HG03108 (cell line): Measurements from ENCODE around the gene AKR7A2.
"Not testable (repeated sequence)": the region's sequence is repeated elsewhere in the genome, so short reads cannot be mapped to it uniquely, and the experiment has no call there.

Experiments
- ATAC-seq: cut with Tn5 transposase; IDR thresholded peaks from one replicate; pipeline ENCODE4 v1.9.1; 2021; ENCODE audit warnings: moderate library complexity; ENCODE audit not compliant: unreplicated experiment

Gene AKR7A2

DNA sequence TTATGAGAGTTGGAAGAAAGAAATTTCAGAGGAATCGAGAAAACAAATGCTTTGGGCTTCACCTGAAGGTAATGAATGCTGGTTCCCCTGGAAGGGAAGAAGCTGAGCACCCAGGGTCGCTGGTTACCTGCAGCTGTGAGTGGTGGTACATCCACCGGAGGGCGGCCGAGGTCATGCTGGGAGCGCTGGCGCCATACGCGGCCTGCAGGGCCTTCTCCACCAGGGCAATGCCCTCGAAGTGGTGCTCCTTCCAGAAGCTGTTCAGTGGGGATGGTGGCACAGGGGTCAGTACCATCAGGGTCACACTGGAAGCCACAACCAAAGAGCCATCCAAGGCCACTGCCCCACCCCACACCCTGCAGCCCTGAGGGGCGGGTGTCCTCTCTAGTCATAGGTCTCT is 43.5 kb downstream of the AKR7A2 start:
- ATAC-seq = no peak

DNA sequence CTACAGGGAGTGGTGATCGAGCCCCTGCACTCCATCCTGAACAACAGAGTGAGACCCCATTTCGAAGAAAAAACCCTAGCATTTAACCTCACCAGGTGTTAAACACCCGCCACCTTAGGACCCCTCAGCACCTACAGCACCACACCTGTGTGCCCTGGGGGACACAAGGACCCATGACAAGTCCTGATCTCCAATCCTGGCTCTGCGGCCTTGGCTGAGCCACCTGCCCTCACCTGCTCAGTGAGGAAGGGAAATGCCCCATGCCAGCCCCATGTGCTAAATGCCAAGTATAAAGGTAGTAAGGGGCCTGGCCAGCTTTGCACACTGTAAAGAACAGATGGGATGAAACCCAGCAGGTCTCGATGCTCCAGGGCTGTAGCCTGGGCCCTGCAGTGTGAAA is 49.2 kb downstream of the AKR7A2 start:
- no peak for ATAC-seq

DNA sequence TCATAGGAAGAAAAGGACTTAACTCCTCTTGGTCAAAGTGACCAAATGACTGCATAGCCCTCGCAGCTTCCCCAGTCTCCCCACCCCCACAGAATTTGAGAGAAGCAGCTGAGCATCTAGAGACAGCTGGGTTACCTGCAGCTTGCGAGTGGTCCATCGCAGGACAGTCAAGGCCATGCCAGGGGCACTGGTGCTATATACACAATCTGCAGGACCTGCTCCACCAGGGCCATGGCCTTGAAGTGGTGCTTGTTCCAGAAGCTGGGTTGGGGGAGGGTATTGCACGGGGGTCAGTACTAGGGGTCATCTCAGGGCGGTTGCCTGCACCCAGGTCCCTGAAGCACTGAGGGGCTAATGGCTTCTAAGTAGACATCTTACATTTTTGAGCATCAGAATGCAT is 49.9 kb downstream of the AKR7A2 start:
- ATAC-seq = no peak

DNA sequence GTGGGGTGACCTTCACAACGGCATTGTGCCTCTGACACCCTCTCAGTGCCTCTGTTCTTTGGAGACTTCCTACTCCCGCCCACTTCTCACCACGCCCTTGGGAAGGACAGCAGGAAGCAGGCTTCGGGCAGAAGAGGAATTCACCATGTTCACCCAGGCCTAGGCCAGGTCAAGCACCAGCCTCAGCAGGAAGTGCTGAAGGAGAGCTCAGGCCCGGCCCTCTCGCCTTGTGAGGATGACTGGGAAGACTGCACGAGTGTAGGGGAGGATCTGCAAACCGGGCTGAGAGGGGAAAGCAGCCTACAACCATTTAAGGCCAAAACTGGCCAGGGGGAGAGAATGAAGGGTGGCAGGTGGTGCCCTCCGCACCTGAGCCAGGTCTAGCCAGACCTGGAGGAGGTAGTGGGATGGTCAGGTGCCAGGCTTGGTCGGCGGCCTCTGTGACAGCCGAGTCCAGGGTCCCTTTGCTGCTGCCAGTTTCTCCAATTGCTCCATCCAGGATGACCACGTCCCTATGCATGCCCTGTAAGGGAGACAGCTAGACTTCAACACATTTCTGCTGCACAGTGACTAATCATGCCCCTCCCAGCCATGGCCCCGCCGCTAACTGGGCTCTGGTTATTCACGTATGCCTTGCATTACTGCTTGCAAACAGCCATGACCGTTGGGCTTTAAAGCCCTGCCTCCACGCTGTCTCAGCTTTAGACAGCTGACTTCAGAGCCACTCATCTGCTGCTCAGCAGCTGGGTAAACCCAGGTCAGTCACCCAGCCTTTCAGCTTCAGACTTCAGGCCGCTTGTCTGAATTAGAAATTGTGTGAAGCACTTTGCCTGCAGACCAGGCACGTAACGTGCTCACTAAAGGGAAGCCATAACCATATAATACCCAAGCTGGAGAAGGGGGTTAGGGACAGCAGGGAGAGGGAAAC is 51.5 kb downstream of the AKR7A2 start:
- ATAC-seq = no peak

DNA sequence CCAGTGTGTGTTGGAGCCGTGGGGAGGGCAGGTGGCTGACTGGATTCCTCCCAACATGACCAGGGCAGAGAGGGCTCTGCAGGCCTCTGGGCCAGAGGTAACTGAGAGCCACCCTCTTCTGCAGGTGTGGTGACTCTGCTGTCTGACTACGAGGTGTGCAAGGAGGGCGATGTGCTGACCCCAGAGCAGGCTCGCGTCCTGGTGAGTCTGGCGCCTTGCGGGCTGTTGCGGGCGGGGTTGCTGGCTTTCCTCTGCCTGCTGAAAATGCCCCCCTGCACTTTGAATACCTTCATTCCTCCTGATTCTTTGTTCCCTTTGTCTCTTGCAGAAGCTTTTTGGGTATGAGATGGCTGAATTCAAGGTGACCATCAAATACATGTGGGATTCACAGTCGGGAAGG is 53.6 kb downstream of the AKR7A2 start:
- no peak for ATAC-seq

DNA sequence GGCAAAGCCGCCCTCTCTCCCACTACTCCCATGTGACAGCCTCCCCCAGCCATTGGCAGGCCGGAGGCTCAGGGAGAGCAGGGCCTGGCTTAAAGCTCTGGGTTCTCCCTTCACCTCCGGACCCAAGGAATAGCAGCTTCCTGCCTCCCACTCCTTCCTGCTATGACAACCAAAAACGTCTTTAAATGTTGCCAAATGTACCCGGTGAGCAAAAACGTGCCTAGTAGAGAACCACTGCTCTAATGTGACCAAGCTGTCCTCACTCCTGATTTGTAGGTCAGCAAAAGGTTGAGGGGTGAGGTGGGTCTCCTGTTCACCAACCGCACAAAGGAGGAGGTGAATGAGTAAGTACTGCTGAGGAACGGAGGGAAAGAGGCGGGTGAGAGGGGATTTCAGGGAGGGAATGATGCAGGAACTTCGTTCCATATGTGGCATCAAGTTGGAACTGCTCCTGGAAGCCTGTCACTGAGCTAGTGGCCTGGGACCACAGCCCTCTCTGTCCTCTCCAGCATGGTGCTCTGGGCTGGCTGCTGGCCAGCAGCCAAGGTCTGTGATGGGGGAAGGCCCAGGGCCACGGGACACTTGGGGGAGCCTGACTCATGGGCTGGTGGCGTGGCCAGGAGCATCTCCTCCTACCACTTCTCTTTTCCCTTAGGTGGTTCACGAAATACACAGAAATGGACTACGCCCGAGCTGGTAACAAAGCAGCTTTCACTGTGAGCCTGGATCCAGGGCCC is 54.6 kb downstream of the AKR7A2 start:
- no peak for ATAC-seq

DNA sequence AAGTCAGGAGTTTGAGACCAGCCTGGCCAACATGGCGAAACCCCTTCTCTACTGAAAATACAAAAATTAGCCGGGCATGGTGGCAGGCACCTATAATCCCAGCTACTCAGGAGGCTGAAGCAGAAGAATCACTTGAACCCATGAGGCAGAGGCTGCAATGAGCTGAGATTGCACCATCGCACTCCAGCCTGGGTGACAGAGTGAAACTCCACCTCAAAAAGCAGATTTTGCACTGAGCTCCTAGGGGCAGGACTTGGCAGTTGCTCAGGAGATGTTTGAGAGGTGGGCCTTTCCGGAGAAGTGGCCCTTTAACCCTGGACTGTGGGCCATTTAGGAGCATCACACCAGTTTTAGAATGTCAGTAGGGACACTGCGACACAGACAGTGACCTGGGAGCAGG is 55.6 kb downstream of the AKR7A2 start:
- ATAC-seq = not testable (repeated sequence)

DNA sequence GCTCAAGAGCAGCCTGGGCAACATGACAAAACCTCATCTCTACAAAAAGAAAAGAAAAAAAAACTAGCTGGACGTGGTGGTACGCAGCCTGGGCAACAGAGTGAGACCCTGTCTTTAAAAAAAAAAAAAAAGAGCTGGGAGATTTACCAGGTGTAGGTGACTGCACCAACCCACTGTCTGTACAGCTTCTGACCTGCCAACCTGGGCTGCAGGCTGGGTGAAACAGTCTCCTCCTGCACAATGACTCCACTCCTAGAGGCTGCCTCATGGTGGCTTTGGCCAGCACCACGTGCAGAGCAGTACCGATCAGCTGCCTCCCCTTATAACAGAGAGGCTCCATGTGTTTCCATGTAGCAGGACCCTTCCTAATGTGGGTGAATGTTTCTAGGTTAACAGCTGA is 56.7 kb downstream of the AKR7A2 start:
- no peak for ATAC-seq

DNA sequence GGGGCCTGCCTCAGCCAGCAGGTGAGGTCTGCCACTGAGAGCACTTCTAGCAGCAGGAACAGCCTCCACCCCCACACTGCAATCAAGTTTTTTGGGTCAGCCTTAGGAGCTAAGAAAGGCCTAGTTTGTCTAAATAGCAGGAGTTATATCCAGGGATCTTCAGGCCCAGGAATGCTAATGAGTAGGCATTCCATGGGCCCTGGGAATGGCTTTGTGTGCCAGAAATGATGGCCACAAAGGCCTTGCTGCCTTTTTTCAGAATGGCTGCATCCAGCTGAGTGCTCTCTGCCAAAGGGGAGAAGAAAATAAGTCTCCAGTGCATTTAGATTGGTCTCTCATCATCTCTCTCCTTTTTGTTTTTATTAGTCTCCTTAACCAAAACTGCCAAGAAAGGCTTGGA is 57.5 kb downstream of the AKR7A2 start:
- ATAC-seq = no peak
